SK-N-MC (cell line): ENCODE data around the gene MYB.

ENCODE experiments used
- EZH2 ChIP-seq: fragments of 200-600 bp; sonication (generic); IDR thresholded peaks from one replicate; pipeline ENCODE4 v1.6.1; 2017; ENCODE audit warnings: antibody characterized with exemption
- POLR2AphosphoS5 ChIP-seq: IDR thresholded peaks from 2 replicates; pipeline ENCODE4 v1.6.1; 2012; ENCODE audit warnings: mild to moderate bottlenecking, low read depth, low read length, borderline replicate concordance

DNA sequence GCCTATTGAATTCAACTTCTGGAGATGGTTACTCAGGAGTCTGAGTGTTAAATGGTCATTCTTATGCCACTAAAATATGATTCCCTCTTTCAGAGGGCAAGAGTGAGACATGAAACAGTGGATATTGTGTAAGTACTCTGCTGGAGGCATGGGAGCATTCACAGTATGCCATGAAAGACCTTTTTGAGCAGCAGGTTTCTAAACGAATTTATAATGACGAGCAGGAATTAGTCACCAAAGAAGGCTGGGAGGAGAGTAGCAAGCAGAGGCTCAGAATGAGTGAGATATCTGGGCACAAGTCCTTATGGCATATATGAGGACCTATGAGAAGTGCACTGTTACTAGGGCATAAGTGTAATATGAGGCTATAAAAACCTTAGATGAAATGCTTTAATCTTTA, 10.9 kb upstream of the MYB start:
- no peak for TF ChIP-seq POLR2AphosphoS5
- no peak for TF ChIP-seq EZH2
